K562 (cell line): ENCODE results near the gene UBE2U. TPM values are rescaled to one million over a fixed set of nuclear protein-coding genes. Genes with fewer than 3 reads are reported as not detected.

Experiments
- ATAC-seq: fragments of 200-7000 bp; cut with Tn5 transposase; 3 replicates; pipeline ENCODE4 v1.9.1; 2020; ENCODE audit warnings: moderate library complexity
- BruUV-seq: library from RNA; stranded (reverse); fragments of 400-500 nt; replicated peaks from 2 replicates; lab custom pipeline; 2021; lab: Mats Ljungman, UMichigan
- CTCF ChIA-PET: fragments of 300-600 bp; formaldehyde crosslinking; extraction: SDS; loops from one replicate; lab custom pipeline; 2021; ENCODE audit warnings: low intra/inter-chr PET ratio; lab: Yijun Ruan, JAX
- POLR2A ChIA-PET: fragments of 300-600, 350-650 bp; sonication (Branson Sonifier 250); formaldehyde crosslinking; extraction: SDS; loops from one replicate; lab custom pipeline; 2021; ENCODE audit warnings: antibody characterized with exemption, inconsistent platforms; lab: Yijun Ruan, JAX
- DNase-seq, 4 experiments: peaks; one replicate each; pipeline versions ENCODE4 v3.0.0 to v3.0.0-alpha.2; 2011 to 2018; ENCODE audit warnings: low spot score in 3 of 4, mixed read lengths in 3 of 4; ENCODE audit errors: extremely low read depth in 1 of 4
- FAIRE-seq: peaks from 2 replicates; lab custom pipeline; 2011; peaks lifted over from hg19 to GRCh38; lab: Jason Lieb, UNC
- H2AFZ ChIP-seq: 2 replicates; pipeline ENCODE4 v1.6.0; 2011; ENCODE audit warnings: low read depth, low read length, control low read depth, inconsistent platforms
- H3K27ac ChIP-seq: fragments of 200-600 bp; 3 replicates; pipeline ENCODE4 v1.8.0; 2011; ENCODE audit warnings: low read depth, mild to moderate bottlenecking, control low read depth, inconsistent platforms, low read length, moderate library complexity, mixed read lengths; ENCODE audit errors: extremely low read depth
- H3K27me3 ChIP-seq, 2 experiments: fragments of 300-600 bp in 1 of 2; 2 replicates in 1 of 2; 3 replicates in 1 of 2; pipeline versions ENCODE4 v1.6.0 to v1.8.0; 2011; ENCODE audit warnings: inconsistent platforms in 2 of 2, low read length in 2 of 2, mild to moderate bottlenecking in 1 of 2, mixed read lengths in 1 of 2, moderate library complexity in 1 of 2; ENCODE audit not compliant: control insufficient read depth in 2 of 2, insufficient read depth in 2 of 2
- H3K36me3 ChIP-seq: fragments of 300-600 bp; 3 replicates; pipeline ENCODE4 v1.8.0; 2011; ENCODE audit warnings: mild to moderate bottlenecking, low read length, inconsistent platforms; ENCODE audit not compliant: control insufficient read depth, insufficient read depth
- H3K4me1 ChIP-seq, 2 experiments: fragments of 200-600 bp in 1 of 2; replicated peaks in 1 of 2; 2 replicates in 1 of 2; 3 replicates in 1 of 2; pipeline versions ENCODE4 v1.5.1 to v1.8.0; 2011; ENCODE audit warnings: inconsistent platforms in 2 of 2, low read length in 2 of 2, mild to moderate bottlenecking in 1 of 2, mixed read lengths in 1 of 2, moderate library complexity in 1 of 2; ENCODE audit not compliant: control insufficient read depth in 2 of 2, insufficient read depth in 2 of 2
- H3K4me2 ChIP-seq: 2 replicates; pipeline ENCODE4 v1.6.1; 2011; ENCODE audit warnings: low read length, control low read depth, inconsistent platforms, mixed read lengths; ENCODE audit not compliant: insufficient read depth
- H3K4me3 ChIP-seq: fragments of 200-600 bp; sonication (generic), shearing (Covaris generic); 2 replicates; pipeline ENCODE4 v1.5.1; 2016; ENCODE audit warnings: control low read depth, inconsistent platforms
- H3K79me2 ChIP-seq: fragments of 200-600 bp; 3 replicates; pipeline ENCODE4 v1.8.0; 2011; ENCODE audit warnings: low read length, inconsistent platforms; ENCODE audit not compliant: control insufficient read depth, insufficient read depth
- H3K9ac ChIP-seq, 2 experiments: 2 replicates each; pipeline versions ENCODE4 v1.6.0 to v1.6.1; 2011; ENCODE audit warnings: low read depth in 2 of 2, low read length in 2 of 2, control low read depth in 1 of 2, inconsistent platforms in 1 of 2, mild to moderate bottlenecking in 1 of 2, mixed read lengths in 1 of 2; ENCODE audit not compliant: insufficient read depth in 1 of 2
- H3K9me1 ChIP-seq: one replicate; pipeline ENCODE4 v1.6.0; 2011; ENCODE audit warnings: inconsistent platforms, mild to moderate bottlenecking, low read length, moderate library complexity; ENCODE audit not compliant: control insufficient read depth, insufficient read depth
- H3K9me3 ChIP-seq: replicated peaks from 2 replicates; pipeline ENCODE4 v1.5.1; 2011; ENCODE audit warnings: low read depth, low read length, inconsistent platforms; ENCODE audit not compliant: control insufficient read depth, insufficient read depth
- H4K20me1 ChIP-seq: replicated peaks from 2 replicates; pipeline ENCODE4 v1.6.1; 2011; ENCODE audit warnings: low read length, inconsistent platforms, mixed read lengths; ENCODE audit not compliant: control insufficient read depth, insufficient read depth
- E4F1 ChIP-seq: fragments of 250-450 bp; sonication (Bioruptor Pico); IDR thresholded peaks from 2 replicates; pipeline ENCODE4 v1.5.0; 2021; ENCODE audit warnings: mild to moderate bottlenecking, borderline replicate concordance
- HIVEP1 ChIP-seq: fragments of 250-450 bp; sonication (Bioruptor Pico); IDR thresholded peaks from 2 replicates; pipeline ENCODE4 v1.4.0; 2020; ENCODE audit warnings: mild to moderate bottlenecking
- HMBOX1 ChIP-seq: sonication (generic); IDR thresholded peaks from 2 replicates; pipeline ENCODE4 v1.6.1; 2016
- ID3 ChIP-seq, 2 experiments: fragments of 250-450 bp in 1 of 2; fragments of 450-650 bp in 1 of 2; sonication (Bioruptor Pico) in 1 of 2; IDR thresholded peaks; 2 replicates each; pipeline versions ENCODE4 v1.6.1 to v1.8.0; 2016 to 2021; ENCODE audit warnings: mild to moderate bottlenecking in 2 of 2, moderate library complexity in 2 of 2, missing compliant biosample characterization in 1 of 2, missing genetic modification characterization in 1 of 2
- KAT7 ChIP-seq: sonication (generic); formaldehyde crosslinking; IDR thresholded peaks from 2 replicates; pipeline ENCODE4 v1.8.0; 2022; ENCODE audit warnings: missing genetic modification reagents, mild to moderate bottlenecking, borderline replicate concordance
- KHSRP ChIP-seq: fragments of 450-650 bp; IDR thresholded peaks from 2 replicates; pipeline ENCODE4 v1.6.1; 2017
- RBM25 ChIP-seq: fragments of 200-400 bp; formaldehyde crosslinking; IDR thresholded peaks from 2 replicates; pipeline ENCODE4 v1.6.1; 2018; ENCODE audit warnings: low read length, low read depth, moderate library complexity; ENCODE audit not compliant: severe bottlenecking
- SNIP1 ChIP-seq: fragments of 450-650 bp; IDR thresholded peaks from 2 replicates; pipeline ENCODE4 v1.7.1; 2017; ENCODE audit warnings: low read depth, mild to moderate bottlenecking
- ZNF318 ChIP-seq, 2 experiments: fragments of 450-650 bp; IDR thresholded peaks; 2 replicates each; pipeline ENCODE4 v1.6.1; 2016; ENCODE audit warnings: mild to moderate bottlenecking in 2 of 2, borderline replicate concordance in 1 of 2, low read depth in 1 of 2, moderate library complexity in 1 of 2
- ZNF589 ChIP-seq: fragments of 200-800 bp; sonication (Bioruptor generic); IDR thresholded peaks from 2 replicates; pipeline ENCODE4 v1.6.1; 2016; ENCODE audit warnings: low read depth, missing genetic modification characterization, missing compliant biosample characterization
- WGBS: fragments of 100-300 bp; shearing (Covaris generic); methylation state at CpG from one replicate; pipeline ENCODE4 v1.1.6; 2016; ENCODE audit warnings: low coverage, mixed read lengths; ENCODE audit not compliant: insufficient coverage; ENCODE audit errors: missing lambda C conversion rate; 5-methylcytosine and 5-hydroxymethylcytosine counted together
- in situ Hi-C: fragments of 300-500 bp; cut with MboI; formaldehyde crosslinking; loops from 4 replicates; pipeline ENCODE4 v1.15.0; 2018; ENCODE audit warnings: inconsistent platforms, mixed read lengths
- intact Hi-C: fragments of 100-400 bp; cut with micrococcal nuclease; formaldehyde crosslinking; loops from 2 replicates; pipeline ENCODE4 v1.14.2; 2022
- polyA plus RNA-seq, 8 experiments: library from polyadenylated mRNA; depleted of rRNA in 4 of 8; stranded (reverse) in 5 of 8; unstranded in 3 of 8; fragments of >200 nt; fragmentation: Nextera tagmentation in 2 of 8; fragmentation: Illumina TruSeq in 1 of 8; extraction: Ambion mirVana in 2 of 8; extraction: Trizol in 1 of 8; gene quantifications; 2 replicates each; pipeline versions ENCODE4 v1.2.1 to v1.2.3, GENCODE V29; 2011 to 2014; ENCODE audit warnings: inconsistent platforms in 1 of 8, missing spikeins in 1 of 8
- total RNA-seq, 7 experiments: library from RNA; depleted of rRNA in 6 of 7; stranded (reverse); fragments of >200 nt in 6 of 7; fragmentation: Illumina TruSeq in 2 of 7; extraction: Trizol in 2 of 7; gene quantifications; 2 replicates each; pipeline versions ENCODE4 v1.2.1 to v1.2.3, GENCODE V29; 2011 to 2021; ENCODE audit warnings: low replicate concordance in 1 of 7

UBE2U gene
- total and polyA plus RNA-seq, 9 of the 15 experiments (the other 6 are each of a cell fraction or from before 2014, with no cell fraction given), result not detected

GRCh38 chr1:64291931-64292330 lies 88.5 kb downstream of the UBE2U start:
- no peak overlapping the region for H3K4me2 ChIP-seq
- H4K20me1 ChIP-seq, result no peaks in the 10 kb centered on the region
- no peaks in the 10 kb centered on the region for H3K27me3 ChIP-seq
- CTCF ChIA-PET, result no interaction called here
- ATAC-seq, result no peak
- POLR2A ChIA-PET, result no interaction called here
- H3K36me3 ChIP-seq, result no peaks in the 10 kb centered on the region
- H3K9ac ChIP-seq, result no peak overlapping the region
- H2AFZ ChIP-seq, result no peak overlapping the region
- WGBS, result 6% methylated on average over 4 of the region's 4 CpGs
- no peaks in the 10 kb centered on the region for H3K9me1 ChIP-seq
- in situ Hi-C loops, result no loop called here
- intact Hi-C loops, result no loop called here
- no peak overlapping the region for H3K4me3 ChIP-seq
- H3K4me1 ChIP-seq, result no peaks in the 10 kb centered on the region
- no TSS peak for BruUV-seq
- no peak for DNase-seq
- no peaks in the 10 kb centered on the region for H3K79me2 ChIP-seq
- no peak overlapping the region for H3K27ac ChIP-seq
- FAIRE-seq, result no peak
- H3K9me3 ChIP-seq, result no peaks in the 10 kb centered on the region
- no peak for TF ChIP-seq ZNF589
- no peak for TF ChIP-seq RBM25
- TF ChIP-seq E4F1 (CRISPR knock-in tag), result no peak
- TF ChIP-seq ZNF318 (IDR thresholded peaks at IDR 0.05; ENCODE audit: borderline replicate concordance in 1 of 2, low read depth in 1 of 2), result no peak
- no peak for TF ChIP-seq HIVEP1 (CRISPR knock-in tag)
- no peak for TF ChIP-seq SNIP1
- TF ChIP-seq KHSRP, result no peak
- TF ChIP-seq HMBOX1, result no peak
- no peak for TF ChIP-seq KAT7 (CRISPR knock-in tag)
- TF ChIP-seq ID3 (CRISPR knock-in tag; IDR thresholded peaks at IDR 0.05), result no peak
- no peak for TF ChIP-seq ID3 (tag; IDR thresholded peaks at IDR 0.05)
